Stimulated activated CD4-positive, alpha-beta T cell treated with anti-CD3 and anti-CD28 coated beads, Interleukin-1b, Interleukin-23, amount 100 ng/mL, for 48 hours (primary cell): ENCODE measurements around the gene LCN1.
"Not testable (repeated sequence)": the region's sequence is repeated elsewhere in the genome, so short reads cannot be mapped to it uniquely, and the experiment has no call there.

Experiments used
- DNase-seq: peaks from one replicate; pipeline ENCODE4 v3.0.0-alpha.2; 2020

LCN1 gene

DNA sequence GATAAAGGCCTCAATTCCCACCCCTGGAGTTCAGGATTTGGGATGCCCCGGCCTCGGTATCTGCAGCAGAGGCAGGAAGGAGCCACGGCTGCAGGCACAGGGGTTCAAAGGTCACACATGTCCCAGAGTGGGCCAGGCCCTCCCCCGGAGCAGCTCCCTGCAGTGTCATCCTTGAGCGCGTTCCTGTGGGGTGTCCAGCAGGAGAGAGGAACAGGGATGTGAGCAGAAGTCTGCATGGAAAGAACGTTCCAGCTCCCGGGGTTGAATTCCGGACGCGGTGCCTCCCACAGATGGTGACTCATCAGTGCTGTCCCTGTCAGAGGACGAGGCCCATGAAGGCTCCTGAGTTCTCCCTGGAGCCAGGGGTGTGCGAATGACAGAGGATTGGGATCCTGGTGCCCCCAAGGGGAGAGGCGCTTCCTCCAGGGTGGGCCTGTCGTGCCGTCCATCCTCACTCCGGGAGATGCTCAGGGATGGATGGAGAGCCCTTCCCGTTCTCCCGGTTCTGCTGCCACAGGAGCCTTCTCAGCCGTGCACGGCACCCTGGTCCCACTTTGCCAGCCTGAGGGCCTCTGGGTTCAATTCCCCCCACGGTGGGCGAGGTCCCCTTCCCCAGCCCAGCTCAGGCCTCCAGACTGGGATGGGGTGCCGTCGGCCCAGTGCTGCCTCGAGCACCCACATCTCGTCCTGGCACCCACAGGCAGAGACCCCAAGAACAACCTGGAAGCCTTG lies 3.1 kb downstream of the LCN1 start:
- DNase-seq, result no peak

DNA sequence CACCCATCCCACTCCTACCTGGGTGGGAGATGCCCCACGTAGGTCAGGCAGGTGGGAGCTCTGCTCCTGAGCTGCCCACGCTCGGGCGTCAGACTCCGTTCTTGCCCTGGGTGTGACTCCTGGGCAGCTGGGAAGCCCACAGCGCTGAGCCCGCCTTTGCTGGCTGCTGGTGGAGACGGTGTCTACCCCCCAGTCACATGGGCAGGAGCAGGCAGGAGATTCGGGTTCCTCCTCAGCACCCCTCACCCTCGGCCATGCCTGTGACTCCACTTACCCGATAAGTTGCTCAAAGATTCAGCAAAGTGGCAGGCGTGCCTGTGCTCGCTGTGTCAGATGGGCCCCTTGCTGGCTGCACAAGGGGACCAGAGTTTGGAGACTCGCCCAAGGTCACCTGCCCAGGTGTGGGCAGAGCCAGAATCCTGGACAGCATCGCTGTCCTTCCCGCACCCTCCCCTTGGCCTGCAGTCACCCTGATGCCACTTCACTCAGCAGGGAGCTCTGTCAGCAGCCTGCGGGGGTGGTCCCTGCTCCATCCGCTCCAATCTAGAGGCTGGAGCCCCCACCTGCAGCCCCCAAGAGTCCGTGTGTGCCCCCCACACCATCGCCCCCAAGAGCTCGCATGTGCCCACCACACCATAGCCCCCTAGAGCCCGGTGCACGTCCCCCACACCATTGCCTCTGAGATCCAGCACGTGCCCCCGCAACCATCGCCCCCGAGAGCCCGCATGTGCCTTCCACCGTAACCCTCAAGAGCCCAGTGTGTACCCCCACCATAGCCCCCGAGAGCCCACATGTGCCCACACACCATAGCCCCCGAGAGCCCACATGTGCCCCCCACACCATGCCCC lies 4.2 kb downstream of the LCN1 start:
- no peak for DNase-seq

DNA sequence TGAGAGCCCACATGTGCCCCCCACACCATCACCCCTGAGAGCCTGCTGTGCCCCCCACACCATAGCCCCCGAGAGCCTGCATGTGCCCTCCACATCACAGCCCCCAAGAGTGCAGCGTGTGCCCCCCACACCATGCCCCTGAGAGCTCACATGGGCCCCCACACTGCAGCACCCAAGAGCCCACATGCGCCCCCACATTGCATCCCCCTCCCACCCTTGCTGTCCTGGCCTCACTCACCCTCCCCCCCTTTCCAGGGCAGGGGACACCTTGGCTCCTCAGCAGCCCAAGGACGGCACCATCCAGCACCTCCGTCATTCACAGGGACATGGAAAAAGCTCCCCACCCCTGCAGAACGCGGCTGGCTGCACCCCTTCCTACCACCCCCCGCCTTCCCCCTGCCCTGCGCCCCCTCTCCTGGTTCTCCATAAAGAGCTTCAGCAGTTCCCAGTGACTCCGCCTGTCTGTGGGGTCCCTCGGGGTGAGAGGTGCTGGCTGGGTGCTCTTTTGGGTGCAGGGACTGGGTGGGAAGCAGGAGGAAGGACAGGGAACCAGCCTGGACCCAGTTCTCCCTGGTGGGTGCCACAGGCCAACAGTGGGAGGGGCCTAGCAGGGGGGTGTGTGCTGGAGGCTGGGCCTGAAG lies 5.0 kb downstream of the LCN1 start:
- no peak for DNase-seq

DNA sequence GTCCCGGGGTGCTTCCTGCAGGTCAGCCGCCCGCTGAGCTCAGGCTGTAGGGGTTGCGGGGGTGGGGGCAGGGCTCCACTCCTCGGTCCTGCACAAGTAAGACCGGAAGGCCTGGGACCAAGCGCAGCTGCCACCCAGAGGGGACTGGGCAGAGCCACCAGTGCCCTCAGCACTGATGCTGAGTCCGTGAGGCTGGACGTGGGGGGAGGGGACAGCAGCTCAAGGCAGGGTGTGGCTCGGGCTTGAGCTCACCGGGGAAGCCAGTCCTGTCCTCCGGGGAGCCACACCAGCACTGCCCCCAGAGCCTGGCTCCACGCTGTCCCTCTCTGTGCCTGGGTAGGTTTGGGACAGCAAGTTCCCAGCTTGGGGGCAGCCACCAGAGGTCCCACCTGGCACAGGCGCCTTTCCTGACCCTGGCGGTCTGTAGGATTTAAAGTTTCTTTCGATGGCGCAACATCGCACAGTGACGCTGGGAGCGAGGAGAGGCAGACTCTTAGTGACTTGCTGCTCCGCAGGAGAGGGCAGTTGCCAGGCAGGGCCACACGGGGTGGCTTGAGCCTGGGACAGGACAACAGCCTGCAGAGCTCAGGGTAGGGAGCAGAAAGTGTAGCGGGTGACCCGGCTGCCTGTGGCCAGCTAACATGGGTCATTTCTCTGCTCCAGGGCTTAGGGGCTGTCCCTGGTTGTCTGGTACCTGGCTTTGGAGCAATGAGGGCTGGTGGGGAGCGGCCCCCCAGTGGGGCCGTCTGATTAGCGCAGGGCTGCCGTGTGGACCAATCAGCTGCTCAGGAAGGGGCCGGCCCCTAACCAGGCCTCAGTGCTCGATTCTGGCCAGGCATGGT lies 5.7 kb downstream of the LCN1 start:
- no peak for DNase-seq

DNA sequence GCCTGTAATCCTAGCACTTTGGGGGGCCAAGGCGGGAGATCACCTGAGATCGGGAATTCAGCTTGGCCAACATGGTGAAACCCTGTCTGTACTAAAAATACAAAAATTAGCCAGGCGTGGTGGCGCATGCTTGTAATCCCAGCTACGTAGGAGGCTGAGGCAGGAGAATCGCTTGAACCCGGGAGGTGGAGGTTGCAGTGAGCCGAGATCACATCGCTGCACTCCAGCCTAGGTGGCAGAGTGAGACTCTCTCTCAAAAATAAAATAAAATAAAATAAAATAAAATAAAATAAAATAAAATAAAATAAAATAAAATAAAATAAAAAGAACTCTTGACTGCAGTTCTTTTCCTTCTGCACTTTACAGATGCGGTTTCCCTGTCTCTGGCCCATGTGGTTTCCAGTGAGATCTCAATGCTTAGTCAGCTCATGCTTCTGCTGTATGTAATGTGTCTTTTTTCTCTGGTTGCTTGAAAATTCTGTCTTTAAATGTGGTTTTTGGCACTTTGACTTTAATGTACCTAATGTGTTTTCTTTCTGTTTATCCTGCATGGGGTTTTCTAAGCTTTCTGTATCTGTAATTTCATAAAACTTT lies 7.7 kb downstream of the LCN1 start:
- not testable (repeated sequence) for DNase-seq

DNA sequence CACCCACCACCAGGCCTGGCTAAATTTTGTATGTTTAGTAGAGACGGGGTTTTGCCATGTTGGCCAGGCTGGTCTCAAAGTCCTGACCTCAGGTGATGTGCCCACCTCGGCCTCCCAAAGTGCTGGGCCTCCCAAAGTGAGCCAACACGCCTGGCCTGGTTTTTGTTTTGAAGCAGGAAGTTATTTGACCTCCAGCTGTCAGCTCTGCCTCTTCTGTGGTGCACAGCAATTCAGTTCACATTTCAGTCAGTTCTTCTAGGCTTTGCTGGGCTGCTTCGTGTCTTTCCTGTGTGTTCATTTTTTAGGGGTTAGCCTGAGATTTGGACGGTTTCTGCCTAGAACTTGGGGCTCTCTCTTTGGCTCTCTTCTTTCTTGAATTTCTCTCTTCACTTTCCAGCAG lies 8.9 kb downstream of the LCN1 start:
- DNase-seq, result no peak

DNA sequence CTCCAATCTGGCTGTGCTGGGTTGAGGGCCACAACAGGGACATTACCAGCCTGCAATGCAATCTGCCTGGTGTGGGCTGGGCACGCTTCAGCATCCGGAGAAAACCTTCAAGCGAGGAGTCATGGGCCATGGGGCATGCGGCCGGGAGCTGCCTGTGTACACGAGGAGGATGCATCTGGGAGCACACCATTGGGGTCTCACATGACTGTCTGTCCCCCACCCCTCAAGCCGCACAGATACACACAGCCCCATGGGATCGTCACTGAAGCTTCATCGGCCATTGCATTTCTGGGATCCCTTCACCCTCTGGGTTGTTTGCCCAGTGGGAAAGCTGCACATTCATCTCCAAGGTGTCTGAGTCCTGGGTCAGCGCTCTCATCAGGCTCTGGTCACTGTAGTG lies 9.9 kb downstream of the LCN1 start:
- DNase-seq, result no peak

DNA sequence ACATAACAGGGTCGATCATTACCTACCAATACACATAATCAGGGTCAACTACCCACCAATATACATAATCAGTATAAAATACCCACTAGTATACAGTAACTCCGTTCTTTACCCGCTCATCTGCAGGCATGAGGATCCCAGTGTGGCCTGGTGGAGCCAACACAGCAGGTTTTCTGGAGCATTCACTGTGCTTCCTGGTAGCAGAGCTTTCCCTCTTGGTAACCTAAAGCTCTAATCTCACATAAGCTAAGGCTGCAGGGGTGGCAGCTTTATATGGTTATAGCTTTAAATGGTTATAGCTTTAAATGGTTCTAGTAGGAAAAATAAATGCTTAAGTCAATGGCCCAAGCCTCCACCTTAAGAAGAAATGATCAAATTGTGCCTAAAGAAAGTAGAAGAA lies 11.9 kb downstream of the LCN1 start:
- no peak for DNase-seq

DNA sequence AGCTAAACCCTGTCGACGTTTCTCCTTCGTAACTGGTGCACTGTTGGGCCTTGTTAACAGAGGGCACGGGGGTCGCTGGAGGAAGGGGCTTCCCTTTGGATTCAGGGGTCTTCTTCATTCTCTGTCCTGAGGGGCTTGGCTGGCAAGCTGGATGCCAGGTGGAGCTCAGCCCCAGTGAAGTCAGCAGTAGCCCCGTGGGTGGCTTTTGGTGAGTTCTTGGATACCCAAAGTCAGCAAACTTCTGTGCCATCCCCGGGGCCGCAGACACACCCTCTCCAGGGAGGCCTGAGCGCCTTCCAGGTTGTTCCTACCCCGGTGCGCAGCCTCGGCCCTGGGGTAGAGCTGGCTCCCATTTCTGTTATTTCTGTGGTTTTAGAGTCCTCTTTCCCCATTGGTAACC lies 12.4 kb downstream of the LCN1 start:
- DNase-seq, result no peak

DNA sequence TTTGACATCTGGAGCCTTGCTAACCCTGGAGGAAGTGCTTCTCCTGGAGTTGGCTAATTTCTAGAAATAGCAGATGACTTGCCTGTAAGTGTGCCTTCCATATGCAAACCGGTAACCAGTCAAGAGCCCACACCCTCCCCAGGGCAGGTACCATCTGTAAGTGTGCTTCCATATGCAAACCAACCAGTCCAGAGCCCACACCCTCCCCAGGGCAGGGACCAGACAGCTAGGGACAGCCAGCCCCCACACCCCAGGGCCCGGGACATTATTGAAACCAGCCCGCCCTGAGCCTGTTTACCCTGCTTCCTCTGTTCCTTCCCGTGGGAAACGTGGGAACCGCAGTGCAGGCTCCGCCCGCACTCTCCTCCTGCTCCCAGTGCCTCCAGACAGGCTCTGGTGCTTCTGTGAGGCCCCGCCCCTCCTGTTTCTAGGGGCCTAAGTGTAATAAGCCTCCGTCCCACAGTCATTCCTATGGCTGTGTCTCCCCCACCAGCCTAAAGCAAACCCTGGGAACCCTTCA lies 13.0 kb downstream of the LCN1 start:
- not testable (repeated sequence) for DNase-seq

DNA sequence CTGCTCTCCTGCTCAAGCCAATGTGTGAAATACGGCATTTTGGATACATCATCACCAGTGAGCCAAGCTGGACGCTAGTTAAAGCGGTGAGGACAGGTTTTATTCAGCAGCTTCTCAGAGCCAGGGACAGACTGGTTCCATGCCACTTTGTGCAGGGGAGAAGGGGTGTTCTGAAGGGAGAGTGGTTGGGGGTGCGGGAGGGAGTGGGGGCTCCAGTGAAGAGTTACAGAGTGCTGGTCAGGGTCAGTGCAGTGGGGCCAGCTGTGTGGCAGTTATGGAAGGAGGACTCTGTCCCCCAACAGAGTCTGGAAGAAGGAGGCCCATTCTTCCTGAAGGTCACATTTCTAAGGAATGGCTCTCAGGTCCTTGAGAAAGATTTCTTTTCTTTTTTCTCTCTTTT lies 13.6 kb downstream of the LCN1 start:
- DNase-seq, result not testable (repeated sequence)

DNA sequence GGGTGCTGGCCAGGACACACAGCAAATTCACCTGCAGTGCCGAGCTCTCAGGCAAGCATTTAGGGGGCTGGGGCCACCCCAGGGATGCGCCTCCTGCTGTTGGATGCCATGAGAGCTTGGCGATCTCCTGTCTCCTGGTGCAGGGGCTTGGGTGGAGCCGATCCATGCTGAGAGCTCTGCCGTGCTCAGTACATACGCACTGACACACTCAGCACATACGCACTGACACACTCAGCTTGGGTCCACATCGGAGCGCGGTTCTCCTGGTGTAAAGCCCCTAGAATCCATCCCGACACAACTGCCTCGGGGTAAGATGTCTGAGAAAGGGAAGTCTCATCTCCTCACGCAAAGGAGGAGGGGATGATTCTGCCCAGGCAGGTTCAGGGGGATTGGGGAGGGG lies 14.4 kb downstream of the LCN1 start:
- DNase-seq, result not testable (repeated sequence)

DNA sequence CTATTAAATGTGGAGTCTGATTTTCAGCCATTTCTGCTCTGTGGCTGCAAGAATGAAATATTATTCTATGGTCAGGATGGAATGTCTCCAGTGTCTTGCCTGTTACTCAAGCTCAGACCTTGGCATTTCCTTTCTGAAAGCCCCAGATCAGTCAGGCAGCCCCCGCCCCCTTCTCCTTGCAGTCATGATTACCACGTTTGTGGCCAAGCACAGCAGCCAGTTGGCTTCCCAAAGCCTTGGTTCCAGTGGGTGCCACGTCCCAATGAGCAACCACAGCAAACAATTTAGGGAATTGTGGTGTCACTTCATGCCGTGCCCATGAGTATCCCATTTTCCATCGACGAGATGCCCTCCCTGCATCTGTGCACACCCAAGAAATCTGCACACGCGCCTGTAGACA lies 15.0 kb downstream of the LCN1 start:
- no peak for DNase-seq

DNA sequence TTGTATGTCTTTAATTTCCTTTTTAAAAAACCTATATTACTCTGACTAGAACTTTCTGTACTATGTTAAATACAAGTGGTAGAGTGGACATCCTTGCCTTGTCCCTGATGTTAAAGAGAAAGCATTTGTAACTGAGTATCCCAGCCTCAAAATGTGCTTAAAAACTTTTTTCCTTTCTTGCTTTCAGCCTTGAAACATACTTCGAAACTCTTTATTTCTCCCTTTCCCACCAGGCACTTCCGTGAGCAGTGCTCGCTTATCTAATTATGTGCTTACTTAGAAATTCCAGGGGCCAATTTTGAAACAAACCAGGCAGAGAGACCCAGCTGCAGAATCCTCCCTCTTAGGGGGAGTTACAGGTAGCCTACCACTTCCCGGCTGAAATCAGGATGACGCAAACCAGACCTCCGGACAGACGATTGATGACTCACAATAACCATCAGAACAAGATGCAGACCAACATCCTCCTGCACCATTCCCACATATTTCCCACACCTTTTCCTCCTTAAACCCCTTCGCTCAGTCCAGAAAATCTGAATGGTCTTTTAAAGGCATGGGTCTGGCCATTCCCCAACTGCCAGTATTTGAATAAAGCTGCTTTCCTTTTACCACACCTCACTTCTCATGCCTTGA lies 22.1 kb downstream of the LCN1 start:
- DNase-seq, result not testable (repeated sequence)

DNA sequence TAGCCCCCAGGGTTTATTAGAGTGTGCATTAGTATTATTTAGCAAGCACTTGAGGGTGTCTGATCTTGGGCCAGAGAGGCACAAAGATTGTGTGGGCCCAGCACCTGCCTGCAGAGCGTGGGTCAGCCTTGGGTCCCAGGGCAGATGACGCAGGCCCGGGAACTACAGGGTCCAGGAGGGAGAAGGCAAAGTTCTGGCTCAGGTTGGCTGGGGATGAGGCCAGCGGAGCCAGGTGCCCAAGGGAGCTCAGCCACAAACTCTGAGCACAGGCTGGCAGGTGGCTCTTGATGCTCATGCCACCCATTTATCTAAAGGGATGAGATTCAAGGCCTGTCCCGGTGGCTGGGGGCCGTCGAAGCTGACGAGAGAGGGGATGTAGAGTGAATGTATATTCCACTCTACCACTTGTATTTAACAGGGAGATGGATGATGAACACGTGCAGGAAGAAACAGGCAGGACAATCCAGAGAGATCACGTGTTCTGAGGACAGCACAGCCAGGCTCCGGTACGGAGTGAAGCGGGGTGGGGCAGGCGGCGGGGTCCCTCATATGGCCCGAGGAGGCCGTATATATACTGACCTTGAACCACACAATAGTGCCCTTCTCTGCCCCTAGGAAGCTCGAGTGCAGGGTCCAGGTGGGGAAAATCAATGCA lies 23.9 kb downstream of the LCN1 start:
- DNase-seq, result no peak

DNA sequence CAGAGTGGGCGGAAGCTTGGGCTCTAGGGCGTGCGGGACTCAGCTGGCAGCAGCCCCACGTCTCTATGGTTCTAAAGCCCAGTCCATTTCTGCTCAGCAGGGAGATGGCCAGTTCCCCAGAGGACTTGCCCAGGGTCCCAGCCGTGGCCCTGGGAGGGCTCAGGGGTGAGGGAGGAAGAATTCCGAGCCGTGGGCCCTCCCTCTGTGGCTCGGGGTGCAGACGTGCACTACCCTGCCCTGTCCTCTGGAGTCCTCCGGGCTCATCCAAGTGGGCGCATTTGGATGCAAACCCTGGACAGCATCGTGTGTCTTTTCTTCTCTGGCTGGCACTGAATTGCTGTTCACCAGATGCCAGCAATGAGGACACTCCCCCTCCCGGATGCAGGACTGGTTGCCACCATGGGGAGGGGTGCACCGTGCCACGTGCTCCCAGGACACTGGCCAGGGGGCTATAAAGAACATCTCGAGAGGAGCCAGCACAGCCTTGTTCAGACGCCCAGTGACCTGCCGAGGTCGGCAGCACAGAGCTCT lies 24.5 kb downstream of the LCN1 start, which contains the start of gene OBP2A:
OBP2A (plus strand) TSS at position 481 of the 531 bp plus-strand sequence. CDS start 55 bp downstream, outside the sequence.
- not testable (repeated sequence) for DNase-seq

DNA sequence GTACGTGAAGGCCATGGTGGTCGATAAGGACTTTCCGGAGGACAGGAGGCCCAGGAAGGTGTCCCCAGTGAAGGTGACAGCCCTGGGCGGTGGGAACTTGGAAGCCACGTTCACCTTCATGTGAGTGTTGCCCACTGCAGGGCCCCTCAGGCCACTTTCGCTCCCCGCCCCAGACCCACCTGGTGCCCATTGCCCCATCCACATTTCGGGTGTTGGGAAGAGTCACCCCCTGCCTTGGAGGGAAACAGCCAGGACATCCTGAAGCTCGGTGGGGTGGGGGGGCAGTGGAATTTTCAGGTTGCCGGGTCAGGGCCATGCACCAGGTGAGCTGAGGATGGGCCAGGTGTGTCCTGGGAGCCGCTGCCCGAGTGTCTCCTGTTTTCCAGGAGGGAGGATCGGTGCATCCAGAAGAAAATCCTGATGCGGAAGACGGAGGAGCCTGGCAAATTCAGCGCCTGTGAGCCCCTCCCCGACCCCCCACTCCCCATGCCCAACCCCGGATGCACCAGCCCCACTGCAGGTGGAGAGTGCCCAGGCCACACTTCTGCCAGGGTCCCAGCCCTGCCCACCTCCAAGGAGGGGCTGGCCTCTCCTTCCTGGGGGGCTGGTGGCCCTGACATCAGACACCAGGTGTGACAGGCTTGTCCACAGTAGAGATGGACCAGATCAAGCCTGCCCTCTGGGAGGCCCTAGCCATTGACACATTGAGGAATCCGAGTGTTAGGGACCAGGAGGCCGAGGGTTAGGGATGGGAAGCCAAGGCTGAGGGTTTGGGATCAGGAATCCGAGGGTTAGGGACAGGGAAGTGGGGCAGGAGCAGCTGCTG lies 25.8 kb downstream of the LCN1 start:
- DNase-seq, result not testable (repeated sequence)

DNA sequence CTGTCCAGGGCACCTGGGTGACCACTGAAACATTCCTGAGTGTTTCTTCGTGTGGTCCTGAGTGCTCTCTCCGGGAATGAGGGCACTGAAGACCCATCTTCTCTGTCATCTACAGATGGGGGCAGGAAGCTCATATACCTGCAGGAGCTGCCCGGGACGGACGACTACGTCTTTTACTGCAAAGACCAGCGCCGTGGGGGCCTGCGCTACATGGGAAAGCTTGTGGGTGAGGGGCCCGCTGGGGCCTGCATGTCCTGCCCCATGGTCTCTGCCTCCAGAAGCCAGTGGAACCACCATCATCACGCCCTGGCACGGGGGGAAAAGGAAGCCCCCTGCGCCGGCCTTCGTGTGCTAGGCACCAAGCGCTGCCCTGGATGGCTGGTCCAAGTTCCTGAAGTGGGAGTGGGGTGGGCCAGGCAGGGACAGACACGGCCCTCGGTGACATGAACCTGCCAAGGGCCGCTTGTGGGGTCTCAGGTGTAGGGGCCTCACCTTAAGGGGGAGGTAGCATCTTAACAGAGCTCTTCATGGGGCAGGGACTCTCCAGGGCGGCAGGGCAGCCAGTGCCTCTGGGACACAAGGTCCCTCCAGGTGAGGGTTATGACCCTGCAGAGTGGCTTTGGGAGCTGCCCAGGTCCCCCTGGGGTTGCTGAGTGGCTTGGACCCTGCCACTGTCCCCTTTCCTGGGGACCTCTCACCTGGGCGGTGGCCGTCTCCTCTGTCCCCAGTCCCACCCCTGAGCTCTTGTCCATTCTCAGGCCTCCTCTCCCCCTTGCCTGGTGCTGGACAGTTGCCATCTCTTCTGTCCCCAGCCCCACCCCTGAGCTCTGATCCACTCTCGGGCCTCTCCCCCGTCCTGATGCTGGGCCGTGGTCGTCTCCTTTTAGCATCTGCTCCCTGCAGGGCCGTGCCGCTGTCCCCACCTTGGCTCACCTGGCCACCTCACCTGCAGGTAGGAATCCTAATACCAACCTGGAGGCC lies 26.8 kb downstream of the LCN1 start:
- no peak for DNase-seq
